Placental pericyte (primary cell): ENCODE results near the gene GUCD1. TPM values are rescaled to one million over a fixed set of nuclear protein-coding genes. Genes with fewer than 3 reads are reported as not detected.

Experiments
- total RNA-seq: library from RNA; depleted of rRNA; stranded (reverse); fragments of >200 nt; gene quantifications from 2 replicates; pipeline ENCODE4 v1.2.3, GENCODE V29; 2012

Gene GUCD1
- 199 and 223 TPM in 2 replicates for total RNA-seq

DNA sequence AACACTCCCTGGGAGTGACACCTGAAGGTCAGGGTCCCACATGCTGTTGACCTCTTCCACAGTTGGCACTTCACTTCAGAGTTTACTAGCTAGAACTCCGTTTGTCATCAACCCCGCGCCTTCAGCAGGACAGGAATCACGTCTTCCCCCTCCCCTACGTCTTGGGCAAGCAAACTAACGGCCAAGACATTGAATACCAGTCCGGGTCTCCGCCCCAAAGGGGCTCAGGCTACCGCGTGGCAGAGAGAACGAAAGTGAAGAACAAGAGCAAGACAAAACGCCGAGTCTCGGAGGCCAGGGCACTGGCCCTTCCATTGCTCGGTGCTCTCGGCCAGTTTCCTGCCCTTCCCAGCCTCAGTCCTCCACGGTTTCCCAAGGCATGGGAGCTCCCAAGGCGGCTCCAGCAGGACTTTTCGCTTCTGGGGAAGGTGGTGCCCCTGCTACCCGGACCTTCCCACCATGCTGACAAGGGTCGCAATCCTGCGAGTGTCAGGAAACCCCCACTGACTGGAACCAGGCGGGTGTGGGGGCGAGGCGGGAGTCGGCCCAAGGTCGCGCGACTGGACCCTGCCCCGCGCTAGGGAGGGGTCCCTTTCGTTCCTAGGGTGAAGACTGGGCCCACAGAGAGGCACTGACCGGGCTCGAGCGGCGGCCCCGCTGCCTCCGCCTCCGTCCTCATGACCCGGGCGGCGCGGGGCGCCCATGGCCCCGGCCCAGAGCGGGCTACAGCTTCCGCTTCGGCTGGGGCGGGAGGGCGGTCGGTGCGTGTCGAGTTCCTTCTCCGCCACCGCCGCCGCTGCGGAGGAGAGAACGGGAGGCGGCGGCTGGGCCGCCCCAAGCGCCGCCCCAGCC lies at the start of gene GUCD1:
TSS of gene GUCD1 (minus strand) at position 826 of the 852 bp plus-strand sequence. CDS start at position 679, 147 bp downstream.

DNA sequence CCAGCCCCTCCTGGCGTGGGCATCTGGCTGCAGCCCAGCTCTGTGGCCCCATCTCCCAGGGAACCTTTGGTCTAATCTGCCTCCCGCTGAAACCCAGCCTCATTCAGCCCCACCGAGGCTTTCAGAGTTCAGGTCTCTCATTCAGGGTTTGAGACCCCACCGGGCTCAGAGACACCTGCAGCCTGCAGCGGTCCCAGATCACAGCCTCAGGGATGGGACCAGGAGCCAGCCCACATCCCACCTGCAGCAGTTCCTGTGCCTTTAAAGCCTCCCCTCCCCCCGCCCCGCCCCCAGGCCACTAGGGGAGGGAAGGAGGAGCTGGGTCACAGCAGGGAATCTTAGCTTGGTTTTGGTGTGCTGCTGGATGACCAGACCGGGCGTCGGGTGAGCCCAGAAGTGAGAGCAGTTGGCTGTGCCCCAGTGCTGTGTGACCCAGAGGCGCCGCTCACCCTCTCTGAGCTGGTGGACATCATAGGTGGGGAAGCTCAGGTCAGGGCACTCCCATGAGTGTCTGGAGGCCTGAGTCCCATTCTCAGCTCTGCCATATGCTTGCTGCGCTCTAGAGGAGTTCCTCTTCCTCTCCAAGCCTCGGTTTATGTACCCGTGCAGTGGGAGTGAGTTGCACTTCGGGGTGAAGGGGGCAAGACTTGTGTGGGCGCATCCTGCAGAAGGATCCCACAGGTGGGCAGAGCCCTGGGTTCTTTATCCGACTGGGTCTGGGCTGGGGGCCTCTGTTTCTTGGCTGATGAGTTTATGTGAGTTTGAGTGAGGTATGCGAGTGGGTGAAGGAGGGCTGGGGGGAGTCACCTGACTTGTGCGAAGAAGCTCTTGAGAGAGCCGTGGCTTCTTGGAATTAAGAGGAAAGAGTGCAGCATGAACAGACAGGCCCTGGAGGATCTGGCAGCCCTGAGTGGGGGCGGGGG lies 48.2 kb upstream of the GUCD1 start, which contains the start of gene GGT1:
TSS of gene GGT1 (plus strand) at position 347 of the 923 bp plus-strand sequence. CDS start 7,889 bp downstream, outside the sequence.

DNA sequence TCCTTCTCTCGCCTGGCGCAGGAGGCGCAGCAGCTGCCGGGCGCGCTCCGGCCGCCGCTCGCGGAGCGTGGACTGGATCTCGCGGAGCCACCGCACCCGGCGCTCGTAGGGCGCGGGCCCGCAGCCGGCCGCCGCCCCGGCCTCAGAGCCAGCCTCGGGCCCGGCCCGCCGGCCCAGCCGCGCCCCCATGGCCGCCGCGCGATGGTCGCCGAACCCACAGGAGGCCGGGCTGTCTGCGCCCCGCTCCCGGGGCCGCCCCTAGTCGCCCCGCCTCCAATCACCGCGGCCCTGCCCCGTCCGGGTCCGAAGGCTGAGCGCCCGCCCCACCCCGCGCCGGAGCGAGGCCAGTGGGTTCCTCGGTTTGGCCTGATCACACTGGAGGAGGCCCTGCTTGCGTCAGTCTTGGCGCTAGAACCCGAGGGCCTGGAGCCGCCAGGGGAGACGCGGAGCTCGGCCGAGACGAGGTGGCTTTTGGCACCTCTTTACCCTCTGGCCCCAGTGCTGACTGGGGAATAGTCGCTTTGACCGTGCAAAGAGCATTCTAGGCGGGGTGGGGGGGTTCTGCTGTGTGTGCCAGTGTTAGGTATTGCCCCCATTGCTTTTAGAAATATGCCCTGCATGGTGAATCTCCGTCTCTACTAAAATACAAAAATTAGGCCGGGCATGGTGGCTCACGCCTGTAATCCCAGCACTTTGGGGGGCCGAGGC lies 38.1 kb upstream of the GUCD1 start, which contains the start of gene LRRC75B:
TSS of gene LRRC75B (minus strand) at position 223 of the 708 bp plus-strand sequence. CDS start at position 189, 34 bp downstream.

DNA sequence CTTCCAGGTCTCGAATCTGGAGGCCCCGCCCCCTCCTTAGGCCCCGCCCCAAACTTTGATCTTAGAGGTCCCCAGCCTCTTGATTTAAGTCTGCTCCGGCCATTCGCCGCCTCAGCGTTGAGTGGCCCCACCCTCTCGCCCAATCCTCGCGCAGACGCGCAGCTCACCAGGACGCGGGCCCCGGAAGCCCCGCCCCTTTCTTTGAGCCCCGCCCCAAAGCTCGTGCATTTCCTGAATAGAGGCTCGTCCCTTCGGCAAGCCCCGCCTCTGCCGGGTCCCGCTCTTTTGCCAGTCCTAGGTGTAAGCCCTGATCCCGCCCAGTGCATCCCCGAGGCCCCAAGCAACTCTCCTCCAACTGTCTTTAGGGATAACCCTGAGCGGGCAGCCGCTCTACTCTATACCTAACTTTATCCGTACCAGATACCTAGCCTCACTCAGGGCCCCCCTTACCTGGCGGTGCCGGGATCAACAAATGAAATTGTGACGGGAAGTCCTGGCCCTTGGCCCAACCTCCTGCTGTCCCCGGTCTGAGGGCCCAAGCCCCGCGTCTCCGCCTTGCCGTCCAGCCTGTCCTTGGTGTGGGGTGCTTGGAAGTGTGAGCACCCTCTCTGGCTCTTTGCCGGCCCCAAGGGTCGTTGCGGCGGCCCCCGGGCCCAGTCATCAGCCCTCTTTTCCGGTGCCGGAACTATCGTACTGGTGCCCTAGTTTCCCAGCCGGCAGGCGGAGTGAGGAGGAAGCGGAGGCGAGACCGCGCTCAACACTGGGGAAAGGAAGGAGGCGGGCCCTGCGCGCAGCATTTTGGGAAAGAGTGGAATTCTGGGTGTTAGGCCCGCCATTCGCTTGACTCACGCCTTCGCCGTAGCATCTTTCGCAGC lies 464 bp upstream of the GUCD1 start, which contains the start of gene SNRPD3:
TSS of gene SNRPD3 (plus strand) at position 835 of the 875 bp plus-strand sequence. CDS start 1,676 bp downstream, outside the sequence.

DNA sequence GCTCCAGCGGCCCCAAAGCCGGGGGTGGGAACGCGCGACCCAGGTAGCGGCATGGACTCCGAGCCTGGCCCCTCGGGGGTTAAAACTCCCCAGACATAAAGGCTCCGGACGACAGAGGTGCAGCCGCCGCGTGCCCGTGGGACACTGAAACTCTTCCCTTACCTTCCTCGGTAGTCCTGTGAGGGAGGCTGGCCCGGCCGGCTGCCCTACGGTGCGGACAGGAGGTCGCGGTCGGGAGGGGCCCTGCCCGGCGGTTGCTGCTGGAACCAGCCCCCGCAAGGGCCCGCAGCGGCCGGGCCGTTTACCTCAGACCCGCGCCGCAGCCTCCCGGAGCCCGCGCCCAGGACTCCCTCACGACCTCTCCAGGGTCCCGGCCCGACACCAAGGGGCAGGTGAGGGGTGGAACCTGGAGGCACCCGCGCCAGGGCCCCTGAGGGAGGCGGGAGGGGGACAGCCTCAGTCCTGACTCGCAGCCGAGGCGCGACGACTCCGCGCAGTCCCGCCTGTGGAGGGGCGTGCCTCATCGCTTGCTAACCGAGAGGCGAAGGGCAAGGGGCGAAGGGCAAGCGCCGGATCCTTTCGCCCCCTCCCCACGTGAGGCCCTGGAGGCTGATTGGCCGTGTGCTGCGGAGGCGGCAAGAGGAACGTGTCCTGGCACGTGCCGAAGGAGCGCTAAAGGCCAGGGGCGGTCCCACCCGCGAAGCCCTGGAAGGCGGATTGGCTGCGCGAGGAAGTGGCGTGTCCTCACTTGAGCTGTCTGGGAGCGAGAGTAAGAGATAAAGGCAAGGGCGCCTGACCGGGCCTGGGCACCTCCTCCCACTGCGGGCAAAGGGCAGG lies 60.2 kb downstream of the GUCD1 start, which contains the start of gene UPB1:
TSS of gene UPB1 (plus strand) at position 805 of the 837 bp plus-strand sequence. CDS start 72 bp downstream, outside the sequence.

Other genes starting within 250 kb of the GUCD1 start
- gene ADORA2A, start 127.5 kb downstream of the GUCD1 start, total RNA-seq: 2.6 and 11.2 TPM in 2 replicates
- 0.14 and 0.22 TPM in 2 replicates for gene UPB1, start 59.8 kb downstream of the GUCD1 start, total RNA-seq
- gene SNRPD3, start 861 bp upstream of the GUCD1 start, total RNA-seq: 91.6 and 117 TPM in 2 replicates
- gene LRRC75B, start 37.9 kb upstream of the GUCD1 start, total RNA-seq: 3.3 and 13.8 TPM in 2 replicates
- 1.7 and 12.0 TPM in 2 replicates for gene GGT1, start 48.1 kb upstream of the GUCD1 start, total RNA-seq
- gene PIWIL3, start 219.6 kb upstream of the GUCD1 start, total RNA-seq: not detected in 2 replicates